Ovary (tissue), 3 donors: ENCODE data around the gene TYSND1.

Experiments used
- CTCF ChIP-seq, 3 donors: fragments of 450-650 bp in 2 of 3; fragments of 200-600 bp in 1 of 3; IDR thresholded peaks; one replicate each; pipeline versions ENCODE4 v1.5.1 to v1.8.0; 2016 to 2022; ENCODE audit warnings: antibody characterized with exemption in 3 of 3, mild to moderate bottlenecking in 1 of 3
- EP300 ChIP-seq: sonication (generic); formaldehyde crosslinking; IDR thresholded peaks from one replicate; pipeline ENCODE4 v1.6.1; 2017; ENCODE audit warnings: antibody characterized with exemption
- POLR2A ChIP-seq: fragments of 450-650 bp; IDR thresholded peaks from one replicate; pipeline ENCODE4 v1.6.1; 2017; ENCODE audit warnings: antibody characterized with exemption, mild to moderate bottlenecking, moderate library complexity
- donor health status: DM: no; HTN: no; CAD: no.

DNA sequence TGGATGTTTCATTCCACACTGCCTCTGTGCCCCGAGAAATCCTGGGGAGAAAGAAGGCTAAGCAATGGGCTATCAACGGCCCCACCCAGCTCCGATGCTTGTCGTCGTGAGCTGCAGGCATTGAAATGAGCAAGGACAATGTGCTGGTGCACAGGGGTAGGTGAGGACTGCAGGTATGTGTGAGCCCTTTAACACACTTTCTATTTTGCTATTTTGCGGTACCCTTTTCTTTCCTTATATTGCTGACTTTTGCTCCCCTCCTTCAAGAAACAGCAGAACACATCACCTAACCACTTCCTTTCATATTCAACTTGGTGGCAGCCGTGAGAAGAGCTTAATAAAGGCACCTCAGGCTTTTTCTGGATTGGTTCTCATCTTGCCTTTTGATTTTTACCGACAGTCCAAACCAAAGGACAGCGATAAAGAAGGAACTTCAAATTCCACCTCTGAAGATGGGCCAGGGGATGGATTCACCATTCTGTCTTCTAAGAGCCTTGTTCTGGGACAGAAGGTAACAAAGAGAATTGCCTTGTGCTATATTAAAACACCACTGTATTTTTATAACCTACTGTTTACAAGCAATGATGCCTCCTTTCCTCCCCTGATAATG lies 53.1 kb downstream of the TYSND1 start:
- TF ChIP-seq POLR2A: no peak
- TF ChIP-seq CTCF (IDR thresholded peaks at IDR 0.05): no peak
- TF ChIP-seq EP300: no peak
